ENCODE measurements around the gene GBP2. TPM values are rescaled to one million over a fixed set of nuclear protein-coding genes. Genes with fewer than 3 reads are reported as not detected.
A peak's percentile ranks its signal among the peaks of the same experiment; 100 is the strongest.

Gene GBP2
- total RNA-seq, 4 donors from 2014 or later = 23.6 to 97.7 (median 54.2) TPM

DNA sequence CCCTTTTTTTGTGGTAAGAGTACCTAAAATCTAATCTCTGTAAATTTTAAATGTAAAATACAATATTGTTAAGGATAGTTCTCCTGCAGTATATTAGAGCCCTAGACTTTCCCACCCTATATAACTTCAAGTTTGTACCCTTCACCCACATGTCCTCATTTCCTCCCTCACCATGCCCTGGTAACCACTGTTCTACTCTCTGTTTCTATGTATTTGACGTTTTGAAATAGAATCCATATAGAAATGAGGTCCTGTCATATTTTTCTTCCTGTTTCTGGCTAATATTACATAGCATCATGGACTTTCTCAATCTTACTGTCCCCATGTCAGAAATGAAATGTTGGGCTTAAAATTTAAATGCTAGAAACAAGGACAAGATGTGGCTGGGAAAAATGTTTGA lies 25.1 kb upstream of the GBP2 start:
- Histone ChIP-seq H3K4me3 (no peak overlapping the region), H3K36me3 (no peaks in the 10 kb centered on the region), H3K27me3 (no peaks in the 10 kb centered on the region), H3K9me3 (no peaks in the 10 kb centered on the region), H3K27ac (no peak overlapping the region), H3K4me1 (no peaks in the 10 kb centered on the region)
- intact Hi-C loops (cut with DNase I) = no loop called here
- DNase-seq = no peak
- WGBS, 2 donors = 45 to 60% methylated on average over 1 of the region's 1 CpG
- TF ChIP-seq CTCF (IDR thresholded peaks at IDR 0.05) = no peak

DNA sequence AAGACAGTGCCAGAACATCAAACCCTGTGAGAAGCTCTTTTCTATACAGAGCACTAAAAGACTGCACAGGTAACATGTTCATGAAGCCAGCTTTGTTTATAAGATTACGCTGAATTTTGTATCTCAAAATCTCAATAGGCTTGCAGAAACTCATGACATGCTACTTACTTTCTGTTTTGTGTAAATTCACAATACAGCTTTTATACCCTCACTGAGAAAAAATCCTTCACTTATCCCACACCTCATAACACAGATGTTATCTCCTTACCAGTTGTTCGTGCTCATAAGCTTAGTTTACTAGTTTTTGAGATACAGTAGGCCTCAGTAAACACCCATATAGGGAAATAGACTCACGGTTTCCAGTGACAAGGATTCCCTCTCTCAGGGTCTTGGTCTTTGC lies 24.1 kb upstream of the GBP2 start:
- intact Hi-C loops (cut with DNase I) = no loop called here
- no peak for DNase-seq
- Histone ChIP-seq H3K9me3 (no peaks in the 10 kb centered on the region), H3K27me3 (no peaks in the 10 kb centered on the region), H3K27ac (no peak overlapping the region), H3K4me3 (no peak overlapping the region), H3K4me1 (no peaks in the 10 kb centered on the region), H3K36me3 (no peaks in the 10 kb centered on the region)
- TF ChIP-seq CTCF (IDR thresholded peaks at IDR 0.05) = no peak
- TF ChIP-seq POLR2A (IDR thresholded peaks at IDR 0.05) = no peak
- WGBS, 2 donors = 83 to 87% methylated on average over 3 of the region's 3 CpGs

DNA sequence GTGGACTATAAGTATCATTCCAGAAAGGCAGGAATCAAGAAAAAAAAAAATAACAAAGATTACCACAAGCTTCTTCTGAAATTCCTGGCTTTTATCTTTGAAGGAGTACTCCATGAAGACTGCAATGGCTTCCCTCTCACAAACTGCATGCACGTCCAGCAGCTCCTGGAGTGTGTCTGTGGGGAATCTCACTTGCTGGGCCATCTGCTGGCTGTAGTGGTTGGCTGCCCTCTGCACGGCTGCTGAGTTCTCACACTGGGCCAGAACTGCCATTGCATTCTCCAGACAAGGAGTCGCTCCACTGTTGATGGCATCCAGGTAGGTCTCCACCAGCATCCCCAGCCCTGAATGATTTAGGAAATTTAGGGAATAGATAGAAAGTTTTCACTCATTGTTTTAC lies 23.3 kb upstream of the GBP2 start:
- TF ChIP-seq POLR2A (IDR thresholded peaks at IDR 0.05) = no peak
- TF ChIP-seq CTCF (IDR thresholded peaks at IDR 0.05) = peak in 2 of 6 experiments; percentile 4 to 13
- no peaks in the 10 kb centered on the region for H3K9me3 ChIP-seq
- H3K27me3 ChIP-seq = no peaks in the 10 kb centered on the region
- H3K4me1 ChIP-seq = no peaks in the 10 kb centered on the region
- no peak overlapping the region for H3K27ac ChIP-seq
- H3K36me3 ChIP-seq = no peaks in the 10 kb centered on the region
- 71% methylated on average over 3 of the region's 3 CpGs for WGBS, 2 donors
- intact Hi-C loops (cut with DNase I) = no loop called here
- H3K4me3 ChIP-seq = no peak overlapping the region
- no peak for DNase-seq

GRCh38 chr1:89147678-89148658 lies 22.1 kb upstream of the GBP2 start:
- TF ChIP-seq POLR2A (IDR thresholded peaks at IDR 0.05) = no peak
- WGBS, 2 donors = 64 to 75% methylated on average over 3 of the region's 3 CpGs

DNA sequence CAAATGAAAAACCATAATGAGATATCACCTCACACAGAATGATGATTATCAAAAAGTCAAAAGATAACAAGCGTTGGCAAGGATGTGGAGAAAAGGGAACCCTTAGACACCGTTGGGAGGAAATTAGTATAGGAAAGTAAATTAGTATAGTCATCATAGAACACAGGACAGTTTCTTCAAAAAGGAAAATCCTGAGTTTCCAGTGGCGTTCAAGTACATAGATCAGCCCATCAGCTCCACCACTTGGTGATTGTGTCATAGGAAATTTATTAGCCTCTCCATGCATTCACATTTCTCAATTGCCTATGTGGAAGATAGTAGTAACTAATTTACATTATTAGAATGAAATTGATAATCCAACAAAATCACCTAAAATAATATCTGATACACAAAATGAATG lies 20.8 kb upstream of the GBP2 start:
- Histone ChIP-seq H3K4me1 (no peaks in the 10 kb centered on the region), H3K4me3 (no peak overlapping the region), H3K36me3 (no peaks in the 10 kb centered on the region), H3K9me3 (no peaks in the 10 kb centered on the region), H3K27ac (no peak overlapping the region), H3K27me3 (no peaks in the 10 kb centered on the region)
- DNase-seq = no peak
- 65 to 83% methylated on average over 3 of the region's 3 CpGs for WGBS, 2 donors
- no peak for TF ChIP-seq CTCF (IDR thresholded peaks at IDR 0.05)
- TF ChIP-seq POLR2A (IDR thresholded peaks at IDR 0.05) = no peak
- intact Hi-C loops (cut with DNase I) = no loop called here

More at GRCh38 chr1:89147678-89148658, 22.1 kb upstream of the GBP2 start:
- H3K27ac ChIP-seq = no peak overlapping the region
- intact Hi-C loops (cut with DNase I) = no loop called here
- no peaks in the 10 kb centered on the region for H3K27me3 ChIP-seq
- no peak for DNase-seq
- no peaks in the 10 kb centered on the region for H3K9me3 ChIP-seq
- no peaks in the 10 kb centered on the region for H3K36me3 ChIP-seq
- no peak overlapping the region for H3K4me3 ChIP-seq
- no peaks in the 10 kb centered on the region for H3K4me1 ChIP-seq
